HepG2 (cell line): ENCODE measurements around the gene TKFC. TPM values are rescaled to one million over a fixed set of nuclear protein-coding genes. Genes with fewer than 3 reads are reported as not detected.
A peak's percentile ranks its signal among the peaks of the same experiment; 100 is the strongest.

Source experiments
- ARNT2 ChIP-seq: sonication (generic); formaldehyde crosslinking; IDR thresholded peaks from 2 replicates; pipeline ENCODE4 v1.8.0; 2022; ENCODE audit warnings: mild to moderate bottlenecking, low read depth, missing genetic modification reagents, moderate library complexity
- MED8 ChIP-seq: sonication (generic); formaldehyde crosslinking; IDR thresholded peaks from 2 replicates; pipeline ENCODE4 v1.8.1; 2023; ENCODE audit warnings: mild to moderate bottlenecking, missing genetic modification reagents; ENCODE audit not compliant: insufficient replicate concordance
- ZNF382 ChIP-seq: sonication (generic); formaldehyde crosslinking; IDR thresholded peaks from 2 replicates; pipeline ENCODE4 v1.5.0; 2020; ENCODE audit warnings: missing genetic modification reagents, mild to moderate bottlenecking, borderline replicate concordance
- ZNF432 ChIP-seq: sonication (generic); formaldehyde crosslinking; IDR thresholded peaks from 2 replicates; pipeline ENCODE4 v1.5.0; 2020; ENCODE audit warnings: missing genetic modification reagents, mild to moderate bottlenecking, borderline replicate concordance
- ZNF468 ChIP-seq: sonication (generic); formaldehyde crosslinking; IDR thresholded peaks from 2 replicates; pipeline ENCODE4 v1.8.0; 2022; ENCODE audit warnings: mild to moderate bottlenecking, moderate library complexity, missing genetic modification reagents
- polyA plus RNA-seq, 8 experiments: library from polyadenylated mRNA; depleted of rRNA in 3 of 8; stranded (reverse) in 7 of 8; unstranded in 1 of 8; fragments of >200 nt; fragmentation: Illumina TruSeq in 4 of 8; extraction: Trizol in 4 of 8; gene quantifications; 2 replicates each; pipeline versions ENCODE4 v1.2.1 to v1.2.3, GENCODE V29; 2011 to 2016; ENCODE audit warnings: low read depth in 4 of 8, missing spikeins in 1 of 8, mixed read lengths in 1 of 8; ENCODE audit not compliant: insufficient read depth in 1 of 8
- total RNA-seq, 5 experiments: library from RNA; depleted of rRNA; stranded (reverse); fragments of >200 nt; fragmentation: Illumina TruSeq; extraction: Trizol; gene quantifications; 2 replicates each; pipeline ENCODE4 v1.2.3, GENCODE V29; 2016; ENCODE audit warnings: low read depth in 1 of 5
- TF ChIP-seq, protein P1 (sequence below): sonication (generic); formaldehyde crosslinking; IDR thresholded peaks from 2 replicates; pipeline ENCODE4 v1.5.0; 2020; ENCODE audit warnings: mild to moderate bottlenecking, missing genetic modification reagents, borderline replicate concordance
- TF ChIP-seq, protein P2 (sequence below): IDR thresholded peaks from 2 replicates; pipeline ENCODE4 v1.6.1; 2016; ENCODE audit warnings: low read depth

Gene TKFC
- total and polyA plus RNA-seq, 2 of the 13 experiments (the other 11 are each of a cell fraction or from before 2014, with no cell fraction given): 147 to 197 TPM

DNA sequence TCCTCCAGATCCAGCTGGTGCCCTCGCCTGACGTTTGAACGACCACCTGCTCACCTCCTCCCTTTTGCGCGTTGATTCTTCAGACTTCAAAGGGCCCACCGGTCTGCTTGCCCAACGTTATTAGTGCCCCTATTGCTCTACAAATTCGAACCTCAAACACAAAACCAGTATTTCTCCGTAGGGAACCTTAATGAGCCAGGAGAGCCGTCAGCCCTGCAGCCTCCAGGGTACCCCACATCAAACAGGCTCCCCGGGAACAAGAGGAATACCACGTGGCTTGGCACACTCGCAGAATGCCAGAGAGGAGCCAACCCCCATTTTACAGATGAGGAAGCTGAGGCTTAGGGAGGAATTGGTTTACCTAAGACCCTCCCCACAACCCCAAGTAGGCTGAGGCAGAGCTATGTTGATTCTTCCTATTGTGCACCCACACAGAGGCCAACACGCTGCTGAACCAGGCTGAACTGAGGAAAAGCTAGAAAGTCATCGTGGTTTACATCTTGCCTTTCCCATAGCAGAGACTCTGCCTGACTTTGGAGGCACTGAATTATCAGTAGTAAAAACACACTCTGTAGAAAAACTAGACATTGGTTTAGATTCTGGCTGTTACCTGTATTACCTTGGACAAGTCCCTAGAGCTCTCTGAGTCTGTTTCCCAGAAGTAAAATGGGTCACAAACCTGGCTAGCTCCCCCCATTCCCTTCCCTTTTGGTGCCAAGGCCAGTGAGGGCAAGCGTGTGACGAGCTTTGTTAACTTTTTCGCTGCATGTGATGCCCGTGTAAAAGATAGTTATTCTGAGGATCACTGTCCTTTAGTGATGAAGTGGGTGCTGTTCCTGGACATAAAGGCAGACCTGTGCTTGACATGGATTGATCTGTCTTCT lies 764 bp downstream of the TKFC start (continued):
- TF ChIP-seq ZNF432 (CRISPR knock-in tag) (no peak), MED8 (CRISPR knock-in tag) (no peak), ZNF468 (no peak), ZNF382 (CRISPR knock-in tag) (no peak), ARNT2 (0 out of 2 replicates have a peak, but pooled peaks have one; percentile 3)
- TF ChIP-seq, protein P1, sequence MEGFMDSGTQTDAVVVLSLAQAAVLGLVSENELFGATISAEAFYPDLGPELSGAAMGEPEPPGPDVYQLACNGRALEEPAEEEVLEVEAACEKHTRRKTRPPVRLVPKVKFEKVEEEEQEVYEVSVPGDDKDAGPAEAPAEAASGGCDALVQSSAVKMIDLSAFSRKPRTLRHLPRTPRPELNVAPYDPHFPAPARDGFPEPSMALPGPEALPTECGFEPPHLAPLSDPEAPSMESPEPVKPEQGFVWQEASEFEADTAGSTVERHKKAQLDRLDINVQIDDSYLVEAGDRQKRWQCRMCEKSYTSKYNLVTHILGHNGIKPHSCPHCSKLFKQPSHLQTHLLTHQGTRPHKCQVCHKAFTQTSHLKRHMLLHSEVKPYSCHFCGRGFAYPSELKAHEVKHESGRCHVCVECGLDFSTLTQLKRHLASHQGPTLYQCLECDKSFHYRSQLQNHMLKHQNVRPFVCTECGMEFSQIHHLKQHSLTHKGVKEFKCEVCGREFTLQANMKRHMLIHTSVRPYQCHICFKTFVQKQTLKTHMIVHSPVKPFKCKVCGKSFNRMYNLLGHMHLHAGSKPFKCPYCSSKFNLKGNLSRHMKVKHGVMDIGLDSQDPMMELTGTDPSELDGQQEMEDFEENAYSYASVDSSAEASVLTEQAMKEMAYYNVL: no peak
- TF ChIP-seq, protein P2, sequence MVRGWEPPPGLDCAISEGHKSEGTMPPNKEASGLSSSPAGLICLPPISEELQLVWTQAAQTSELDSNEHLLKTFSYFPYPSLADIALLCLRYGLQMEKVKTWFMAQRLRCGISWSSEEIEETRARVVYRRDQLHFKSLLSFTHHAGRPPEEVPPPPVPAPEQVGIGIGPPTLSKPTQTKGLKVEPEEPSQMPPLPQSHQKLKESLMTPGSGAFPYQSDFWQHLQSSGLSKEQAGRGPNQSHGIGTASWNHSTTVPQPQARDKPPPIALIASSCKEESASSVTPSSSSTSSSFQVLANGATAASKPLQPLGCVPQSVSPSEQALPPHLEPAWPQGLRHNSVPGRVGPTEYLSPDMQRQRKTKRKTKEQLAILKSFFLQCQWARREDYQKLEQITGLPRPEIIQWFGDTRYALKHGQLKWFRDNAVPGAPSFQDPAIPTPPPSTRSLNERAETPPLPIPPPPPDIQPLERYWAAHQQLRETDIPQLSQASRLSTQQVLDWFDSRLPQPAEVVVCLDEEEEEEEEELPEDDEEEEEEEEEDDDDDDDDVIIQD (CRISPR knock-in tag): no peak
